ENCODE results near the gene OR5B21. TPM values are rescaled to one million over a fixed set of nuclear protein-coding genes. Genes with fewer than 3 reads are reported as not detected.

Gene OR5B21
- total RNA-seq, 6 experiments from 2014 or later = 0.31 TPM; not detected in 5

GRCh38 chr11:58495906-58496305 lies 12.0 kb downstream of the OR5B21 start:
- H3K27ac Mint-ChIP-seq = no peak overlapping the region
- H3K4me1 Mint-ChIP-seq (ENCODE audit: low read depth) = peaks cover 61% of the 10 kb centered on the region
- H3K27me3 Mint-ChIP-seq (ENCODE audit: insufficient read depth) = no peaks in the 10 kb centered on the region
- H3K36me3 Mint-ChIP-seq (ENCODE audit: low read depth) = no peaks in the 10 kb centered on the region
- no peak overlapping the region for H3K4me3 Mint-ChIP-seq
- TF ChIP-seq, protein P1, sequence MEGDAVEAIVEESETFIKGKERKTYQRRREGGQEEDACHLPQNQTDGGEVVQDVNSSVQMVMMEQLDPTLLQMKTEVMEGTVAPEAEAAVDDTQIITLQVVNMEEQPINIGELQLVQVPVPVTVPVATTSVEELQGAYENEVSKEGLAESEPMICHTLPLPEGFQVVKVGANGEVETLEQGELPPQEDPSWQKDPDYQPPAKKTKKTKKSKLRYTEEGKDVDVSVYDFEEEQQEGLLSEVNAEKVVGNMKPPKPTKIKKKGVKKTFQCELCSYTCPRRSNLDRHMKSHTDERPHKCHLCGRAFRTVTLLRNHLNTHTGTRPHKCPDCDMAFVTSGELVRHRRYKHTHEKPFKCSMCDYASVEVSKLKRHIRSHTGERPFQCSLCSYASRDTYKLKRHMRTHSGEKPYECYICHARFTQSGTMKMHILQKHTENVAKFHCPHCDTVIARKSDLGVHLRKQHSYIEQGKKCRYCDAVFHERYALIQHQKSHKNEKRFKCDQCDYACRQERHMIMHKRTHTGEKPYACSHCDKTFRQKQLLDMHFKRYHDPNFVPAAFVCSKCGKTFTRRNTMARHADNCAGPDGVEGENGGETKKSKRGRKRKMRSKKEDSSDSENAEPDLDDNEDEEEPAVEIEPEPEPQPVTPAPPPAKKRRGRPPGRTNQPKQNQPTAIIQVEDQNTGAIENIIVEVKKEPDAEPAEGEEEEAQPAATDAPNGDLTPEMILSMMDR (IDR thresholded peaks at IDR 0.05) = no peak
- no peaks in the 10 kb centered on the region for H3K9me3 Mint-ChIP-seq
- no peak for DNase-seq

- peak; percentile 42 for DNase-seq
- no peaks in the 10 kb centered on the region for H3K27me3 Mint-ChIP-seq (ENCODE audit: insufficient read depth)
- no peaks in the 10 kb centered on the region; the same call in 1 of the 2 replicates for H3K36me3 Mint-ChIP-seq (ENCODE audit: low read depth)
- TF ChIP-seq, protein P1 (IDR thresholded peaks at IDR 0.05) = no peak
- H3K9me3 Mint-ChIP-seq = no peaks in the 10 kb centered on the region
- no peak overlapping the region for H3K4me3 Mint-ChIP-seq
- H3K27ac Mint-ChIP-seq = peak overlapping the region; percentile 45; the same call in 1 of the 2 replicates
- peaks cover 61% of the 10 kb centered on the region for H3K4me1 Mint-ChIP-seq (ENCODE audit: low read depth)
Measured at GRCh38 chr11:58494101-58494500, 13.8 kb downstream of the OR5B21 start.

DNA sequence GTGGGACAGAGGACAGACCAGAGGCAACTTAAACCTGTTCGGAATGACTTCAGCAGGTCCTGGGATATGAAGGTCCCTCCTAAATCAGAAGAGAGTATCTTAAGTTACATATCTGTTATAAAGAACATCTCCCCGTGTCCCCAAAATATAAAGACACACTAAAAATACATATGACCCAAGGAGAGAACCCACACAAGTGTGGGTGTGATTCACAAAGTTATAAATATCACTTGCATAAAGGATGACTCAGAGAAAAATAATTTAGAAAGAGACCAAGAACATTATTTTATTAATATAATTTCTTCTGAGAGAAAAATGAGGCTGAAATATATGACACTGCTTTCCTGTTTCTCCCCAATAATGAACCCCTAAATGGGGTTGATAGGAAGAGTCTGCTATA lies 14.2 kb downstream of the OR5B21 start:
- H3K4me1 Mint-ChIP-seq (ENCODE audit: low read depth) = peaks cover 57% of the 10 kb centered on the region
- peak overlapping the region; percentile 45; the same call in 1 of the 2 replicates for H3K27ac Mint-ChIP-seq
- no peaks in the 10 kb centered on the region for H3K27me3 Mint-ChIP-seq (ENCODE audit: insufficient read depth)
- H3K36me3 Mint-ChIP-seq (ENCODE audit: low read depth) = no peaks in the 10 kb centered on the region; the same call in 1 of the 2 replicates
- no peaks in the 10 kb centered on the region for H3K9me3 Mint-ChIP-seq
- peak overlapping the region; percentile 43; the same call in 1 of the 2 replicates for H3K4me3 Mint-ChIP-seq
- peak; percentile 9 for DNase-seq
- TF ChIP-seq, protein P1 (IDR thresholded peaks at IDR 0.05) = no peak

DNA sequence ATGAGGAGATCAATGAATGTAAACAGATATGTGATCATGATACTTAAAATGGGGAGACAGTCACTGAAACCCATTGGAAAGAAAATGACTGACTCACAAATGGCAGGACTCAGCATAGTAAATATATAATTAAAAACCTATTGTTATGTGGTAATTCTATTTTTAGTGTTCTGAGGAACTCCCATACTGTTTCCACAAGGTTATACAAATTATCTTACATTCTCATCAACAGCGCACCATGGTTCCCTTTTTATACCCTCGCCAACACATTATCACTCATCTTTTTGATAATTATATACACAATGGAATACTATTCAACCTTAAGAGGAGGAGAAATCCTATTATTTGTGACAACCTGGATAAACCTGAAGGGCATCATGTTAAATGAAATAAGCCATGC lies 17.1 kb downstream of the OR5B21 start:
- Mint-ChIP-seq H3K4me1 (ENCODE audit: low read depth) (peaks cover 31% of the 10 kb centered on the region), H3K27me3 (ENCODE audit: insufficient read depth) (no peaks in the 10 kb centered on the region), H3K27ac (no peak overlapping the region), H3K4me3 (no peak overlapping the region), H3K36me3 (ENCODE audit: low read depth) (no peaks in the 10 kb centered on the region; the same call in 1 of the 2 replicates), H3K9me3 (no peaks in the 10 kb centered on the region)
- no peak for DNase-seq
- TF ChIP-seq, protein P1 (IDR thresholded peaks at IDR 0.05) = no peak

DNA sequence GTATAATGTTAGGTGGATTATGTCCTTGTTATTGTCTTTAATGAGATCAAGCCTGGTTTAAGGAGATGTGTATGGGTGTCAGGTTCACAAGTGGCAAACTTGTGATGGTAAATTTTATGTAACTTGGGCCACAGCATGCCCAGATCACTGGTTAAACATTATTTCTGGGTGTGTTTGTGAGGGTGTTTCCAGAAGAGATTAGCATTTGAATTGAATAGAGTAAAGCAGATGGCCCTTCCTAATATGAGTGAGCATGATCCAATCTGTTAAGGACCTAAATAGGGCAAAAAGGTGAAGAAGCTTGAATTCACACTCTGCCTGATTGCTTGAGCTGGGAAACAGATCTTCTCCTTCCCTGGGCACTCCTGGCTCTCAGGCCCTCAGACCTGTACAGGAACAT lies 20.7 kb downstream of the OR5B21 start:
- DNase-seq = no peak
- no peaks in the 10 kb centered on the region; the same call in 1 of the 2 replicates for H3K4me1 Mint-ChIP-seq (ENCODE audit: low read depth)
- H3K4me3 Mint-ChIP-seq = no peak overlapping the region

More for the DNA sequence above, 20.7 kb downstream of the OR5B21 start:
- no peaks in the 10 kb centered on the region for H3K27me3 Mint-ChIP-seq (ENCODE audit: insufficient read depth)
- H3K36me3 Mint-ChIP-seq (ENCODE audit: low read depth) = no peaks in the 10 kb centered on the region; the same call in 1 of the 2 replicates
- H3K27ac Mint-ChIP-seq = no peak overlapping the region
- no peaks in the 10 kb centered on the region for H3K9me3 Mint-ChIP-seq
- TF ChIP-seq, protein P1 (IDR thresholded peaks at IDR 0.05) = no peak
